Mucosa of gallbladder (tissue), 1 donor: ENCODE data around the gene BAMBI. TPM values are rescaled to one million over a fixed set of nuclear protein-coding genes. Genes with fewer than 3 reads are reported as not detected.

Experiments used
- DNase-seq: peaks from one replicate; pipeline ENCODE4 v3.0.0-alpha.2; 2020; ENCODE audit warnings: low spot score
- total RNA-seq: library from RNA; stranded (reverse); gene quantifications from one replicate; pipeline ENCODE4 v1.2.1, GENCODE V29; 2021
- donor health status: DM: no; HTN: no; CAD: no.

Gene BAMBI
- total RNA-seq, 1 donor from 2014 or later = 19.4 TPM

DNA sequence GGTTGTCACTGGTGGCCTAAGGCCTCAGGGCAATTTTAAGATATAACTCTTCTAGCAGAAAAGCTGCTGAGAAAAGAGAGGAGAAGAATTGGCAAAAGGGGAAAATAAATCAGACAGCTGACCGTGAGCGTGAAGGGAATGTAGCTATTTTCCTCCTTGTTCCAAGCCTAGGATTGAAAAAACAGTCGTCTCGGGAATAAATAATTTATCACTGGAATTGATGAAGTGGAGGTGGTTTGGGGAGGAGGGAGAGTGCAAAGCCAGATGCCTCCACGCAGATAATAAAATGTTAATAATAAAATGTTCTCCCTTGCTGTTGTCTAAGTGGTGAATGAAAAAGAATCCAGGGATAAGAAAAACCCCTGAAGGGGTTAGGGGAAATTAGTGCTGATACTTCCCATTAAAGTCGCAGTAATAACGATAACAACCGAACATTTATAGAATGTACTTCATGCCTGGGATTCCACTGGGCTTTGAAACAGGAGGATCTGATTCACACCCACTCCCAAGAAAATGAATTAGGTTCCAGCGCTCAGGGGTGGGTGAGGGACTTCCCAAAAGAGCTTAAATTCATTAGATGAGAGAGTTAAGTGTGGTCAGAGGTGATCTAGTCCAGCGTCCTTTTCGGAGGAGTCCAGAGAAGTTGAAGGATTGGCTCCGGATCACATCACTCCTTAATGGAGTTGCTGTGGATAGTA is 27.3 kb downstream of the BAMBI start:
- DNase-seq = no peak

DNA sequence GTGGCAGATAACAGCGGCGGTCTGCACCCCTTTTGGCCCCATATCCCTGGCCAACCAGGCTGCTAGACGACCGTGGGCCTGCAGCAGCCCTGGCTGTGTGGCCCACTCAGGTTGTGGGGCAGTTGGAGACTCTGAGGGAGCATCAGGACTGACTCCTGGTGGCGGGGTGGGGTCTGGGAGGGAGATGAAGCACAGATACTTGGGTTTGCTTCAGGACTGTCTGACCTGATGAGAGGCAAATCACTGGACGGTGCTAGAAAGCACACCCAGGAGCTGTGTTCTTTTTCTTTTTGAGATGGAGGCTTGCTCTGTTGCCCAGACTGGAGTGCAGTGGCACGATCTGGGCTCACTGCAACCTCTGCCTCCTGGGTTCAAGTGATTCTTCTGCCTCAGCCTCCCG is 28.2 kb downstream of the BAMBI start:
- DNase-seq = no peak

DNA sequence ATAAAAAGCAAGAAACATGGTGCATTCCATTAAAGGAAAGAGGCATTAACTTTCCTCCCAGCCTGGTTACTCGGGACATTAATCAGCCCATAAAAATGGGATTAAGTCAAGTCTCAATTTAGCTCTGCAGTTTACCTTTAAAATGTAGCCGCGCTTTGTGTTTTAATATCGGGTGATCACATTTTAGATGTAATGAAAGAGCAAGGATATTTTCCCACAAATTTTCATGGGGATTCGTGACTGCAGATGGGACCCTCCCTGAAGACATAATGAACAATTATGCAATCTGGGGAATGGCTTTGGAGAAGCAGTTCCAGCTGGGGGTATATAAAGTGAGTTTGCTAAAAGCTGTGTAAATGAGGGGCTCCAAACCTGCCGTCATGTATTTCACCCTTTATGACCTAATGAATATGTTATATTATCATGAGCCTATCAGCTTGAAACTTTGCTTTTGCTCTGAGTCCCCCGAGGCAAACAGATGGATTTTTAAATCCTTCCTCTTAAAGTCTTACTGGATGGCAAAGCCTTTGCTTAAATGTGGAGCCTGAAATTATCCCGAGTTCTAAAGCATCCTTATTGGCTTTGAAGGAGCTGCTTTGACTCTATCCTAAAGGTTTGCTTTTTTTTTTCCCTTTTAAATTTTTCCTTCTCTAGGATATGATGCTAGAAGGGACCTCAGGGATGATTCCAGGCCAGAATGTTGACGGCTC is 31.8 kb downstream of the BAMBI start:
- no peak for DNase-seq

DNA sequence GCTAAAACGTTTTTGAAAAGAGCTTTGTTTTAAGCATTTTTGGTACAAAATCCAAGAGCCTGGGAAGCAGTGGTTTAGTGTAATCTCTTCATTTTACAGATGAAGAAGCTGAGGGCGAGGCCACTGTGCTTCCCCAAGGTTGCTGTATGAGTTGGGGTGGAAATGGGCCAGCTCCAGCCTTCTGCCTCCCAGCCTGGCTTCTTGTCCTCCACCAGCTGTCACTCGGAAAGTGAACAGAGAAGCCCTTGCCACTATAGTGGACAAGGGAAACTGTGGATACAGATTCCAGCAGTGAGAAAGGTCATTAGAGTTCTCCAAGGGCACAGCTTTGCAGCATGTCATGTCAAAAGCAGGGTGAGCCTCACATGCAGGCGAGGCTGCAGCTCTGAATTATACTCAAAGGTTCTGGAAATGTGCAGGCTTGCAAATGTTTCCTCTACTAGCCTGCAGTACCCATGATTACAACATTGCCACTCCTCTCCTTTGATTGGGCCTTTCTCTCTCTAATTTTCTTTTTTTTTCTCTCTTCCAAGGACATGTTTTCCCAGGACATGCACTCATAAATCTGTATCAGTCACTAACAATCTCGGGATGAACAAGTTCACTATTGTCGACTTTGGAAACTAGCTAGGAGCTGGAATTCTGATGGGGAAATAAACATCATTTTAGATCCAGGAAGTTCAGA is 33.0 kb downstream of the BAMBI start:
- no peak for DNase-seq

DNA sequence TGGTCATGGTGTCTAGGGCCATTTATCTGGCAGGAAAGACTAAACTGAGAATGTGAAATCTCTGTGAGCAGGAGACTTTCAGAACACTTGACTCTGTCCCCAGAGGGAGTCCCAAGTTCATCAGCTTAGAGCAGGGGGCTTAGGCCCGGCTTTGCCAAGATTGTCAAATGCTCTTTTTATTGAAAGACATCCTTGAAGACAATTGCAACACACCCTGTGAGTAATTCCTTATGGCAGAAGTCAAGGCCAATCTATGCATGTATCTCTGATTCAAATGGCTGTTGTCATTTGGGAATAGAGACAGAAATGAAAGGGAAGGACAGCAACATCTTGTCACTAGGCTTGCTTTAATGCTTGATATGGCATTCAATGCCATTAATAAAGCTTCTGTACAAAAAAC is 33.7 kb downstream of the BAMBI start:
- DNase-seq = no peak

DNA sequence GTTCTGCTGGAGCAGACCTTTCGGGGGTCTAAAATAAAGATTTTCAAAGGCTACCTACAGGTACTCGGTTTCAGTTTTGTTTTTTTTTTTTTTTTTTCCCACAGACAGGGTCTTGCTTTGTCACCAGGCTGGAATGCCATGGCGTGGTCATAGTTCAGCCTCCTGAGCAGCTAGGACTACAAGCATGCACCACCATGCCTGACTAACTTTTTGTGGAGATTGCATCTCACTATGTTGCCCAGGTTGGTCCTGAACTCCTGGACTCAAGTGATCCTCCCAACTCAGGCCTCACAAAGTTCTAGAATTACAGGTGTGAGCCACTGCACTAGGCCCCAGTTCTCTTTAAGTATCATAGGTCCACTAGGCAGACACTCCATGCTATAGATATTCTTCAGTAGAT is 34.5 kb downstream of the BAMBI start:
- no peak for DNase-seq

DNA sequence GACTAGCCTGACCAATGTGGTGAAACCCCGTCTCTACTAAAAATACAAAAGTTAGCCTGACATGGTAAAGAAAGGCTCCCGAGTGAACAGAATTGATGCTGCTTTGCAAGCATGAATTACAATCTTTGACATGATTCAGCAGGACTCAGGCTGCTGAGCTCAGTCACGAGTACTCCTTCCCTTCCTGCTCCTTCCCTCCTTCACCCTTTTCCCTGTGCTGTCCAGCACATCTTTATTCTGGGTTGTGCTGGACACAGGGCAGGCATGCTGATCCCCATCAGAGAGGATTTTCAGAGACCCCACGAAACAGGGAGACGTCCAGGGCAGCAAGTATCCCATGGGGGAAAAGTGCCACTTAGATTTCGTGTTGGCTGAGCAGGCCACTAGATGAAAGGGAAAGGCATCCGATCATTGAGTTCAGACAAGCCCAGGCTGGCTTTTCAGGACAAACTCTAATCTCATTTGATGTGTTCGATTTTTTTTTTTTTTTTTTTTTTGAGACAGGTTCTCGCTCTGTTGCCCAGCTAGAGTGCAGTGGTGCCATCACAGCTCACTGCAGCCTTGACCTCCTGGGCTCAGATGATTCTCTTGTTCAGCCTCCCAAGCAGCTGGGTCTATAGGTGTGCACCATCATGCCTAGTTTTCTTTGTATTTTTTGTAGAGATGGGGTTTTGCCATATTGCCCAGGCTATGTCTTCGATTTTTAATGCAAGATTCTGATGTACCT is 36.5 kb downstream of the BAMBI start:
- no peak for DNase-seq

DNA sequence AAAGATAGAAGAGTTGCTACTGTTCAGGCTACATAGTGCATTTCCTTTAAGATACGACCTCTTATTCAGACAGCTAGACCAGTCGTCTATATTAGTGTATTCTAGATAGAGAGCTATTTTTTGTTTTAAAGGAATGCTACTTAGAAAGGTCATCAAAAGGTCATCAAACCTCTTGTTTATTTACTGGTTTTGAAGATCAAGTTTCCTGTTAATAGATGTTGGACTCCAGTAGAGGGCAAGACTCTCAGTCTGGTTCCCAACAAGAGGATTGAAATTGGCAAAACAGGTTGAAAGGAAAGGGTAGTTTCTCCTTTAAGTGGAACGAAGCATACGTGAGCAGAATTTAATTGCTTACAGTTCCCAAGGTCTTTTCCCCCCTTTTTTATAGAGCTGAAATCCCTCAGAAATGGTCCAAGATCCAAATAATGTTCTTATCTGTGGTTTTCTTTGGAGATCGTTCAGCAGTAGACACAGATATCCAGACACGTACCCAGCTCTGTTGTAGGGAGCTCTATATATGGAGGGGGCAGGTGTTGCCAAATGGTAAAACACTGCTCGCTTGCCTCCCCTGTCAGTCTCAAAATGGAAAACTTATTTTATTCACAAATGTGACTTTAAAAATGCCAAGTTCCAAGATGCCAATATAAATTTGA is 37.2 kb downstream of the BAMBI start:
- DNase-seq = no peak

DNA sequence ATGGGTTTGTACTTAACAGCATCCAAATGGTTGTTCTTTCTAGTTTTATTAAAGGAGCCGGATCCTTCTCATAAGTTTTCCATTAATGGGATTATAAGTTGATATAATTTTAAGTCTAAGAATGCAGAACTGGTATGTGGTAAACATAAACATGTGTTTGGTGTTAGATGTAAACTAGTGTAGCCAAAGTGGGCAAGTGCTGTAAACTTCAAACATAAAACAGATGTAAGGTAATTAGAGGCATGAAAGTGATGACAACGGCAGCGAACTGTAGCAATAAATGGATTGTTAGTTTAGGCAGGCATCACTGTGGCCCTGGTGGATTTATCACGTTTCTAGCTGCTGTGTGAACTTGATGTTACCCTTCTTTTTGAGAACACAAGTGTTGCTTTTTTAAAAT is 37.9 kb downstream of the BAMBI start:
- DNase-seq = no peak

DNA sequence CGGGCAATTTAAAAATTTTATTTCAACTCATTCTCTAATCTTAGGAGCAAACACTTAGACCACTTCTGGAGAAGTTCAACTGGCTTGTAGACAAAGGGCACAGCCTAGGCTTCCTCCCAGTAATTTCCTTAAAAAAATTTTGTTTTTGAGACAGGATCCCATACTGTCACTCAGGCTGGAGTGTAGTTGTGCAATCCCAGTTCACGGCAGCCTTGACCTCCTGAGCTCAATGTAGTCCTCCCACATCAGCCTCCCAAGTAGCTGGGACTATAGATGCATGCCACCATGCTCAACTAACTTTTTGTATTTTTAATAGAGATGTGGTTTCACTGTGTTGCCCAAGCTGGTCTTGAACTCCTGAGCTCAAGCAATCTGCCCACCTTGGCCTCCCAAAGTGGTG is 38.4 kb downstream of the BAMBI start:
- DNase-seq = no peak

DNA sequence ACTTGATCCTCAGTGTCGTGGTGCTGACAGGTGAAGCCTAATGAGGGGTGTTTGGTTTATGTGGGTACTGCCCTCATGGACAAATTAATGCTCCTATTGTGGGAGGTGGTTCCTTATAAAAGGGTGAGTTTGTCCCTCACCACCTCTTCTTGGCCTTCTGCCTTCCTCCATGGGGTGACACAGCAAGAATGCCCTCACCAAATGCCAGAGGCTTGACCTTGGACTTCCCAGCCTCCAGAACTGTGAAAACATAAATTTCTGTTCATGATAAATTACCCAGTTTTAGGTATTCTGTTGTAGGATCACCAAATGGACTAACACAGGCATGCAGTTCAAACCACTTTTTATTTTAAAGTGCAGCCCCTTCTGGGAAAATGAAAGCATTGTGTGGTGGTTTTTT is 39.4 kb downstream of the BAMBI start:
- no peak for DNase-seq

DNA sequence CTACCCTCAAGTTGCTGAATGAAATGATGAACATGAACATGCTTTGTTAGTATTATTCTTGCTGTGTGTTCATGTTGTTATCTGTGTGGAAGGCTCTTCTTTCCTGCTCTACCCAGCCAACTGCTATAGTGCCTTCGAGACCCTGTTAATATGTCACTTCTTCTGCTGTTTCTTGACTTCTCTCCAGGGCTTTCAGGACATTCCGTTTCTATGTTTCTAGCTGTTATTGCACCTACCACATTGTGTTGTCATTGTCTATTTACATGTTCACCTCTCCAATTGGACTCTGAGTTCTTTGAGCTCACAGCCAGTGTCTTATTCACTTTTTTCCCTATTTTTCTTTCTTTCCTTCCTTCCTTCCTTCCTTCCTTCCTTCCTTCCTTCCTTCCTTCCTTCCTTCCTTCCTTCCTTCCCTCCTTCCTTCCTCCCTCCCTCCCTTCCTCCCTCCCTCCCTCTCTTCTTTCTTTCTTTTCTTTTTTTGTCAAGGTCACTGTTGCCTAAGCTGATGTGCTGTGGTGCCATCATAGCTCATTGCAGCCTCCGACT is 40.4 kb downstream of the BAMBI start:
- DNase-seq = no peak

DNA sequence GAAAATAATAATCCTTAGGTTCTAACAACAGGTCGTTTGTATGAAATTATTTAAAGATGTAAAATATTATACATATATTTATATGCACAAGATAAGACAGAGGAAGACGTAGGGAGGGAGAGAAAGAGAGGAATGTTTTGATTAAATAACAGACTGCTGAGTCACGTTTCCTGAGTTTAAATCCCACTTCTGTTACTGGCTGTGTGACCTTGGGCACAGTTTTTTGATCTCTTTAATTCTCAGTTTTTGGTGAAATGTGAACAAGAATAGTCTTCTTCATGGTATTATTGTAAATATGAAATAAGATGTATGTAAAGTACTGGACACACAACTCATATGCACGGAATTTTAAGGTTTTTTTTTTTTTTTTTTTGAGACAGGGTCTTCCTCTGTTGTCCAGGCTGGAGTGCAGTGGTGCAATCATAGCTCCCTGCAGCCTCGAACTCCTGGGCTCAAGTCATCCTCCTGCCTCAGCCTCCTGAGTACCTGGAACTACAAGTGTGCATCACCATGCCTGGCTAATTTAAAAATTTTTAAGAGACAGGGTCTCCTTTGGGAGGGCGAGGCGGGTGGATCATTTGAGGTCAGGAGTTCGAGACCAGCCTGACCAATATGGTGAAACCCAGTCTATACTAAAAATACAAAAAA is 42.6 kb downstream of the BAMBI start:
- DNase-seq = no peak

DNA sequence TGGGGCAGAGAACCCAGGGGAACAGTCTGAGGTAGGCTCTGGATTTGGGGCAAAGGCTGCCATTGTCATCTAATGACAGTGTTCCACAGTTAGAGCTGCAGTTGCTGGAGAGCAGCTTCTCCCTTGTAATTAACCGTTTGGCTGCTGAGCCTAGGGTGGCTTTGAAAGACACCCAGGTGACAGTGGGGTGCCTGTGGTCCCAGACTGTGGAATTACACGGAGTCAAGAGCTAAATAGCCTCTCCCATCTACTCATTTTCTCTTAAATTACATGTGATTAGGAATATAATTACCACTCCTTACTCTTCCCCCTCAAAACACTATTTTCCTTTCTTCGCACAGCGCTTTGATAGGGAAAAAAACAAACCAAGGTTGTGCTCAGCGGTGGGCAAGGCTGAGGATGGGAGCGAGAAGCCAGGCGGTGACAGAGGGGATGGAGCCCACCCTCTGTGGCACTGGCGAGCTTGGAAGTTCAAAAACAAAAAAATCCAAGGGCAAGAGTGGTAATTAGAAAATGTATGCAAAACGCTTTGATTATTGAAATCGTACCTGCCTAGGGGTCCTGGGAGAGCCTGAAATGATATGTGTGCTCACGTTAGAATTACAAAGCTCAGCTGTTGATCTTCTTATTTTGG is 44.1 kb downstream of the BAMBI start:
- DNase-seq = no peak

DNA sequence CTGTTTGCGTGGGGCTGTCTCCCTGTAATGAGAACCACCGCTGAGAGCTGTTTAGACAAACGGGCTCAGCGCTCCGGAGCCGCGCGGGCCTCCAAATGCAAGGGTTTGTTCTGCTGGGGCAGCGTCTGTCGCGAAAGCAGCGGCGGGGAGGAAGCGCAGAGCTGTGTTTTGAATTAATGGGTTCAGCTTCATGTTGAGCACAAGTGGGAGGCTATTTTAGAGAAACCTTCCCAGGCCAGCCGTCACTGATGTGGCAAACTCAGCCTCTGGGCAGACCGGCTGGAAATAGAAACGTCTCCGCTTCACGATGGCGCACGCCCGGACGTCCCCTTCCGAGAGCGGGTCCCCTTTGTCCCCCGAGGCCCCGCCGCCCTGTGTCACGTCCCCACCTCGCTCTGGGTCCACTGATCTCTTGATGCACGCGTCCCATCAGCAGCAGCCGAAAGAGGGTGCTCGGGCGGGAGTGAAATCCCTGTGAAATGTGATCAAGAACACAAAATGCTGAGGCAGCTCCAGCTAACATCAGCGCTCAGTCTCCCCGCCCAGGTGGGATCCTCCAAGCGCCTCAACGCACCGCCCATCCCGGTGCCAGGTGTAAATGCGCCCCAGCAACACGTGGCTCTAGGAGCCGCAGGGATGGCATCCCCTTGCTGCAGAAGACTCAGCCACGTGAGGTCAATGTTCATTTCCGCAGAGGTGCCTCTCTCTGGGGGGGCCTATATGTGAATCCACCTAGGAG is 44.9 kb downstream of the BAMBI start:
- DNase-seq = peak; percentile 45

DNA sequence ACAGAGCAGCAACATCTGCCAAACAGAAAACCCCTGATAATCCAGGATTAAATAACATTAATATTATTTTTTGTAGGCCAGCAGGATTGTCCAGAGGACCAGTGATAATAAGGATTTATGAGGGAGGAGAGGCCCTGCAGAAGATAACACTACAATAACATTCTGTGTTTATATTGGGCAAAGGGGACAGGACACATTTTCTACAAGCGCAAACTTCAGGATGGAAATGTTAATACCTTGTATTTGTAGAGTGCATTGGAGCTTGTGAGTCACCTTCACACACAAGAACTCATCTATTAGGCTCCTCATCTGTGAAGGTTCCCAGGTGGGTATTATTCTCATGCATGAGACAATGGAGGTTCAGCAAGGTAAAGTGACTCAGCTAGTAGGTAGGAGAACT is 51.0 kb downstream of the BAMBI start:
- no peak for DNase-seq

DNA sequence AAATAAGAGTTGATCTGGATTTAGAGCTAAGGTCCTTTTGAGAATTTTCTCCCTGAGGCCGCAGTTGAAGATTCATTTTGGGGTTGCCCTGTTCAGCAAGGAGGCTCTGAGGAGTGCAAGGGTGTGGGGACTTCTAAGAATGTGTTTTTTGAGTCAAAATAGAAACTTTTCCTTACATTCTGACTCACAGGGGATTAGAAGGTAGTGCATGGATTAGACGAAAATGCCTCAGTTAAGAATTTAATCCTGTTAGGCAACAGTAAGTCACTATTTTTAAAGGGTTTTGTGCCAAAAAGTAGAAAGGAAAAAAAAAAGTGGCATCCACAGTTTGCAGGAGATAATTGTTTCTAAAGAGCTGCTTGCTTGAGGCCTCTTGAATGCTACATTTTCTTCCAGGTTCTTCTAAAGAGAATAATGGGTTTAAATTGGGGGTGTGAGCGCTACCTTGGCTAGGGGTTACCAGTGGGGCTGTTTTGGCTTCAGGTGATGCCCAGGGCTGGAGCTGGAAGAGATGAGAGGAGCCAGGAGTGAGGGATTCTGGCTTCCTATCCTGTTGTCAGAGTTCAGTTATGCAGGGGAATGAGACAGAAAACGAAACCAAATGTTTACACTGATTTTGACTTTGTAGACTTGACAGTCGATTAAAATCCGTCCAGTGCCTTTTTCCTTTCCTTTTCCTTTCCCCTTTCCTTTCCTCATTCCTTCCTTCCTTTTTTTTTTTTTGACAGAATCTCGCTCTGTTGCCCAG is 52.9 kb downstream of the BAMBI start:
- no peak for DNase-seq

DNA sequence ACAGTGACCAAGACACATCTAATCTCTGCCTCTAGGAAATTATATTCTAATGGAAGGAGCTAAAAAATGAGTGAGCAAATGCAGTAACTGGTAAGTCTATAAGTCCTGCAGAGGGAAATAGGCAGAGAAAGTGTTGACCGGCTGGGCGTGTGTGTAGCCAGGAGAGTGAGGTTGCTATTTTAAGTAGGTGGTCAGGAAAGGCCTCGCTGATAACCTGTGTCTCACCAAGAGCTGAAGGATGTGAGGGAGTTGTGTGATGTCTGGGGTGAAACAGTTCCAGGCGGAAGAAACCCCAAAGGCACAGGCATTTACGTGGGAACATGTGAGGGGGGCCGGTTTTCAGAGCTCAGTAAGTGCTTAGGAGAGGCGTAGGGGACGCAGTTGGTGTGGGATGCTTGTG is 54.8 kb downstream of the BAMBI start:
- DNase-seq = no peak
